Colon (tissue), 2 donors: Measurements from ENCODE around the gene ST6GALNAC6.

Source experiments
- FAIRE-seq: peaks from 2 replicates; lab custom pipeline; 2012; peaks lifted over from hg19 to GRCh38; lab: Jason Lieb, UNC
- donor health status: control.
- donor health status: control.

ST6GALNAC6 gene

GRCh38 chr9:127899128-127899943 is at the start of gene ST6GALNAC6:
TSS of gene ST6GALNAC6 (minus strand) at chr9:127899603. CDS start at chr9:127897981, 1,622 bp downstream.
- FAIRE-seq: no peak

- no peak for FAIRE-seq
Observed at GRCh38 chr9:127947841-127948710, 48.7 kb upstream of the ST6GALNAC6 start.

GRCh38 chr9:127946728-127947127 is 47.3 kb upstream of the ST6GALNAC6 start:
- no peak for FAIRE-seq

- no peak for FAIRE-seq
Observed at GRCh38 chr9:127945942-127946341, 46.5 kb upstream of the ST6GALNAC6 start.

GRCh38 chr9:127945338-127945737 is 45.9 kb upstream of the ST6GALNAC6 start:
- no peak for FAIRE-seq

GRCh38 chr9:127944586-127945218 is 45.3 kb upstream of the ST6GALNAC6 start:
- no peak for FAIRE-seq

- no peak for FAIRE-seq
Observed at GRCh38 chr9:127943731-127944144, 44.3 kb upstream of the ST6GALNAC6 start.

- FAIRE-seq: no peak
Observed at GRCh38 chr9:127943011-127943662, 43.7 kb upstream of the ST6GALNAC6 start.

GRCh38 chr9:127942216-127943010 is 43.0 kb upstream of the ST6GALNAC6 start:
- FAIRE-seq: no peak

GRCh38 chr9:127941961-127942215 is 42.5 kb upstream of the ST6GALNAC6 start:
- no peak for FAIRE-seq

GRCh38 chr9:127941062-127941960 is 41.9 kb upstream of the ST6GALNAC6 start:
- FAIRE-seq: no peak

- FAIRE-seq: no peak
Observed at GRCh38 chr9:127940593-127940992, 41.2 kb upstream of the ST6GALNAC6 start.

GRCh38 chr9:127938298-127938690 is 38.9 kb upstream of the ST6GALNAC6 start:
- no peak for FAIRE-seq

- no peak for FAIRE-seq
Observed at GRCh38 chr9:127937388-127938297, 38.2 kb upstream of the ST6GALNAC6 start, which contains the start of gene DPM2. TSS of gene DPM2 (minus strand) at chr9:127937854. CDS start at chr9:127937820, 34 bp downstream.

GRCh38 chr9:127937056-127937387 is 37.6 kb upstream of the ST6GALNAC6 start:
- no peak for FAIRE-seq

GRCh38 chr9:127936347-127936852 is 37.0 kb upstream of the ST6GALNAC6 start:
- no peak for FAIRE-seq

GRCh38 chr9:127935765-127936221 is 36.4 kb upstream of the ST6GALNAC6 start:
- FAIRE-seq: no peak

GRCh38 chr9:127934986-127935385 is 35.6 kb upstream of the ST6GALNAC6 start:
- no peak for FAIRE-seq

- no peak for FAIRE-seq
Observed at GRCh38 chr9:127934248-127934647, 34.8 kb upstream of the ST6GALNAC6 start.
